ENCODE data around the gene POLE4. TPM values are rescaled to one million over a fixed set of nuclear protein-coding genes. Genes with fewer than 3 reads are reported as not detected.

The POLE4 gene
- polyA plus RNA-seq, 3 donors from 2014 or later: 92.2 to 181 (median 98.5) TPM

- peaks cover 0 to 19% (median 12%) of the 10 kb centered on the region in 3 donors for H3K36me3 Mint-ChIP-seq
- peaks cover 0 to 4% (median 0%) of the 10 kb centered on the region in 3 donors for H3K27me3 Mint-ChIP-seq (ENCODE audit: low read depth in 3 of 3)
- no peak for DNase-seq
- H3K4me1 Mint-ChIP-seq: no peaks in the 10 kb centered on the region
- H3K27ac Mint-ChIP-seq: no peak overlapping the region
- peaks cover 0 to 2% (median 0%) of the 10 kb centered on the region in 6 donors for H3K9me3 Mint-ChIP-seq
- no peak overlapping the region for H3K4me3 Mint-ChIP-seq
Observed at GRCh38 chr2:74985978-74986609, 27.7 kb downstream of the POLE4 start.

GRCh38 chr2:74991977-74992376 is 33.5 kb downstream of the POLE4 start:
- Mint-ChIP-seq H3K4me3 (no peak overlapping the region), H3K9me3 (peaks cover 0 to 4% (median 0%) of the 10 kb centered on the region in 6 donors), H3K27me3 (ENCODE audit: low read depth in 3 of 3) (peaks cover 0 to 3% (median 1%) of the 10 kb centered on the region in 3 donors), H3K27ac (no peak overlapping the region), H3K36me3 (peaks cover 0 to 16% (median 10%) of the 10 kb centered on the region in 3 donors), H3K4me1 (no peaks in the 10 kb centered on the region)
- DNase-seq: no peak

GRCh38 chr2:74999468-74999867 is 41.0 kb downstream of the POLE4 start:
- Mint-ChIP-seq H3K4me1 (no peaks in the 10 kb centered on the region), H3K9me3 (no peaks in the 10 kb centered on the region), H3K4me3 (no peak overlapping the region), H3K36me3 (peaks cover 0 to 3% (median 0%) of the 10 kb centered on the region in 3 donors), H3K27me3 (ENCODE audit: low read depth in 3 of 3) (no peaks in the 10 kb centered on the region), H3K27ac (no peak overlapping the region)
- no peak for DNase-seq

- Mint-ChIP-seq H3K27ac (no peak overlapping the region), H3K27me3 (ENCODE audit: low read depth in 3 of 3) (peaks cover 0 to 2% (median 0%) of the 10 kb centered on the region in 3 donors), H3K36me3 (peaks cover 0 to 3% (median 0%) of the 10 kb centered on the region in 3 donors), H3K4me3 (no peak overlapping the region), H3K9me3 (no peaks in the 10 kb centered on the region), H3K4me1 (no peaks in the 10 kb centered on the region)
- no peak for DNase-seq
Observed at GRCh38 chr2:75002007-75002406, 43.6 kb downstream of the POLE4 start.

- peaks cover 0 to 2% (median 0%) of the 10 kb centered on the region in 3 donors for H3K27me3 Mint-ChIP-seq (ENCODE audit: low read depth in 3 of 3)
- no peak overlapping the region for H3K4me3 Mint-ChIP-seq
- H3K9me3 Mint-ChIP-seq: no peaks in the 10 kb centered on the region
- no peaks in the 10 kb centered on the region for H3K4me1 Mint-ChIP-seq
- DNase-seq: no peak
- peaks cover 0 to 4% (median 0%) of the 10 kb centered on the region in 3 donors for H3K36me3 Mint-ChIP-seq
- H3K27ac Mint-ChIP-seq: no peak overlapping the region
Observed at GRCh38 chr2:75003276-75003675, 44.8 kb downstream of the POLE4 start.

GRCh38 chr2:75003773-75004172 is 45.3 kb downstream of the POLE4 start:
- Mint-ChIP-seq H3K4me3 (no peak overlapping the region), H3K27ac (no peak overlapping the region), H3K4me1 (no peaks in the 10 kb centered on the region), H3K9me3 (no peaks in the 10 kb centered on the region), H3K36me3 (peaks cover 0 to 8% (median 0%) of the 10 kb centered on the region in 3 donors), H3K27me3 (ENCODE audit: low read depth in 3 of 3) (peaks cover 0 to 2% (median 0%) of the 10 kb centered on the region in 3 donors)
- no peak for DNase-seq

GRCh38 chr2:75006041-75006440 is 47.6 kb downstream of the POLE4 start:
- Mint-ChIP-seq H3K27me3 (ENCODE audit: low read depth in 3 of 3) (peaks cover 0 to 2% (median 0%) of the 10 kb centered on the region in 3 donors), H3K4me1 (no peaks in the 10 kb centered on the region), H3K4me3 (no peak overlapping the region), H3K36me3 (peaks cover 0 to 8% (median 0%) of the 10 kb centered on the region in 3 donors), H3K27ac (no peak overlapping the region), H3K9me3 (no peaks in the 10 kb centered on the region)
- no peak for DNase-seq

- peaks cover 0 to 2% (median 0%) of the 10 kb centered on the region in 3 donors for H3K27me3 Mint-ChIP-seq (ENCODE audit: low read depth in 3 of 3)
- H3K9me3 Mint-ChIP-seq: no peaks in the 10 kb centered on the region
- H3K27ac Mint-ChIP-seq: no peak overlapping the region
- H3K4me1 Mint-ChIP-seq: no peaks in the 10 kb centered on the region
- peaks cover 0 to 8% (median 0%) of the 10 kb centered on the region in 3 donors for H3K36me3 Mint-ChIP-seq
- DNase-seq: no peak
- H3K4me3 Mint-ChIP-seq: no peak overlapping the region
Observed at GRCh38 chr2:75007061-75007460, 48.6 kb downstream of the POLE4 start.

GRCh38 chr2:75007819-75008218 is 49.4 kb downstream of the POLE4 start:
- Mint-ChIP-seq H3K27me3 (ENCODE audit: low read depth in 3 of 3) (peaks cover 0 to 2% (median 0%) of the 10 kb centered on the region in 3 donors), H3K4me3 (no peak overlapping the region), H3K27ac (no peak overlapping the region), H3K9me3 (peaks cover 0 to 2% (median 0%) of the 10 kb centered on the region in 6 donors), H3K36me3 (peaks cover 0 to 8% (median 0%) of the 10 kb centered on the region in 3 donors), H3K4me1 (no peaks in the 10 kb centered on the region)
- DNase-seq: no peak

- Mint-ChIP-seq H3K9me3 (peaks cover 0 to 3% (median 0%) of the 10 kb centered on the region in 6 donors), H3K36me3 (peaks cover 0 to 8% (median 0%) of the 10 kb centered on the region in 3 donors), H3K27ac (no peak overlapping the region), H3K4me3 (no peak overlapping the region), H3K27me3 (ENCODE audit: low read depth in 3 of 3) (peaks cover 0 to under 1% (median 0%) of the 10 kb centered on the region in 3 donors), H3K4me1 (no peaks in the 10 kb centered on the region)
- no peak for DNase-seq
Observed at GRCh38 chr2:75010571-75010970, 52.1 kb downstream of the POLE4 start.

GRCh38 chr2:75012080-75012479 is 53.6 kb downstream of the POLE4 start:
- Mint-ChIP-seq H3K4me1 (no peaks in the 10 kb centered on the region), H3K27me3 (ENCODE audit: low read depth in 3 of 3) (peaks cover 0 to 1% (median 0%) of the 10 kb centered on the region in 3 donors), H3K9me3 (peaks cover 0 to 3% (median 0%) of the 10 kb centered on the region in 6 donors), H3K27ac (no peak overlapping the region), H3K36me3 (peaks cover 0 to 8% (median 0%) of the 10 kb centered on the region in 3 donors), H3K4me3 (no peak overlapping the region)
- no peak for DNase-seq

- Mint-ChIP-seq H3K9me3 (peaks cover 0 to 3% (median 0%) of the 10 kb centered on the region in 6 donors), H3K36me3 (peaks cover 0 to 2% (median 0%) of the 10 kb centered on the region in 3 donors), H3K27me3 (ENCODE audit: low read depth in 3 of 3) (peaks cover 2 to 8% (median 6%) of the 10 kb centered on the region in 3 donors)
Observed at GRCh38 chr2:75018162-75018561, 59.7 kb downstream of the POLE4 start.

More at GRCh38 chr2:75018162-75018561, 59.7 kb downstream of the POLE4 start:
- no peak for DNase-seq
- Mint-ChIP-seq H3K4me3 (no peak overlapping the region), H3K27ac (no peak overlapping the region), H3K4me1 (no peaks in the 10 kb centered on the region)
